Common myeloid progenitor, CD34-positive (primary cell): ENCODE results near the gene PTPRN2.

Source experiments
- CTCF ChIA-PET: fragments of 350-600 bp; sonication (Branson Sonifier 250); formaldehyde crosslinking; loops from one replicate; lab custom pipeline; 2021; ENCODE audit warnings: antibody characterized with exemption; lab: Charles Lee
- POLR2A ChIA-PET: fragments of 350-600 bp; sonication (Branson Sonifier 250); formaldehyde crosslinking; loops from one replicate; lab custom pipeline; 2021; ENCODE audit warnings: antibody characterized with exemption; lab: Charles Lee
- DNase-seq, 3 donors: peaks; one replicate each; pipeline versions ENCODE4 v3.0.0 to v3.0.0-alpha.2; 2013
- H3K27ac ChIP-seq, 2 experiments: 1 replicate in 1 of 2; 2 replicates in 1 of 2; pipeline ENCODE4 v1.7.0; 2013; ENCODE audit warnings: inconsistent platforms in 2 of 2, low read length in 2 of 2, mild to moderate bottlenecking in 2 of 2, low read depth in 1 of 2, moderate library complexity in 1 of 2; ENCODE audit not compliant: severe bottlenecking in 2 of 2, insufficient read depth in 1 of 2, poor library complexity in 1 of 2
- H3K27me3 ChIP-seq, 5 experiments: replicated peaks in 2 of 5; 1 replicate in 3 of 5; 2 replicates in 2 of 5; pipeline versions ENCODE4 v1.6.1 to v1.7.0; 2013; ENCODE audit warnings: low read length in 4 of 5, mild to moderate bottlenecking in 2 of 5, moderate library complexity in 2 of 5, inconsistent platforms in 1 of 5; ENCODE audit not compliant: insufficient read depth in 5 of 5, control insufficient read depth in 4 of 5
- H3K36me3 ChIP-seq, 4 experiments: 1 replicate in 2 of 4; 2 replicates in 2 of 4; pipeline versions ENCODE4 v1.6.1 to v1.7.0; 2013; ENCODE audit warnings: low read length in 3 of 4, control low read depth in 1 of 4, mild to moderate bottlenecking in 1 of 4; ENCODE audit not compliant: control insufficient read depth in 4 of 4, insufficient read depth in 4 of 4
- H3K4me1 ChIP-seq, 4 experiments: 1 replicate in 3 of 4; 2 replicates in 1 of 4; pipeline versions ENCODE4 v1.6.1 to v1.7.1; 2013; ENCODE audit warnings: low read length in 3 of 4, mild to moderate bottlenecking in 3 of 4, control low read depth in 1 of 4, inconsistent platforms in 1 of 4, moderate library complexity in 1 of 4; ENCODE audit not compliant: control insufficient read depth in 4 of 4, insufficient read depth in 4 of 4; ENCODE audit errors: control extremely low read depth in 1 of 4
- H3K4me3 ChIP-seq, 7 experiments: 1 replicate in 4 of 7; 2 replicates in 3 of 7; pipeline versions ENCODE4 v1.5.1 to v1.7.0; 2013; ENCODE audit warnings: mild to moderate bottlenecking in 7 of 7, low read length in 6 of 7, moderate library complexity in 6 of 7, inconsistent platforms in 2 of 7, low read depth in 2 of 7, control low read depth in 1 of 7; ENCODE audit not compliant: insufficient read depth in 4 of 7, control insufficient read depth in 1 of 7; ENCODE audit errors: extremely low read depth in 1 of 7
- H3K9me3 ChIP-seq, 5 experiments: 1 replicate in 4 of 5; 2 replicates in 1 of 5; pipeline versions ENCODE4 v1.6.1 to v1.7.1; 2013; ENCODE audit warnings: low read length in 4 of 5, mild to moderate bottlenecking in 2 of 5, inconsistent platforms in 1 of 5, low read depth in 1 of 5, moderate library complexity in 1 of 5; ENCODE audit not compliant: control insufficient read depth in 4 of 5, insufficient read depth in 2 of 5; ENCODE audit errors: control extremely low read depth in 1 of 5
- WGBS: methylation state at CpG from one replicate; pipeline ENCODE4 v1.1.5; 2013; ENCODE audit not compliant: insufficient coverage; 5-methylcytosine and 5-hydroxymethylcytosine counted together

PTPRN2 gene

DNA sequence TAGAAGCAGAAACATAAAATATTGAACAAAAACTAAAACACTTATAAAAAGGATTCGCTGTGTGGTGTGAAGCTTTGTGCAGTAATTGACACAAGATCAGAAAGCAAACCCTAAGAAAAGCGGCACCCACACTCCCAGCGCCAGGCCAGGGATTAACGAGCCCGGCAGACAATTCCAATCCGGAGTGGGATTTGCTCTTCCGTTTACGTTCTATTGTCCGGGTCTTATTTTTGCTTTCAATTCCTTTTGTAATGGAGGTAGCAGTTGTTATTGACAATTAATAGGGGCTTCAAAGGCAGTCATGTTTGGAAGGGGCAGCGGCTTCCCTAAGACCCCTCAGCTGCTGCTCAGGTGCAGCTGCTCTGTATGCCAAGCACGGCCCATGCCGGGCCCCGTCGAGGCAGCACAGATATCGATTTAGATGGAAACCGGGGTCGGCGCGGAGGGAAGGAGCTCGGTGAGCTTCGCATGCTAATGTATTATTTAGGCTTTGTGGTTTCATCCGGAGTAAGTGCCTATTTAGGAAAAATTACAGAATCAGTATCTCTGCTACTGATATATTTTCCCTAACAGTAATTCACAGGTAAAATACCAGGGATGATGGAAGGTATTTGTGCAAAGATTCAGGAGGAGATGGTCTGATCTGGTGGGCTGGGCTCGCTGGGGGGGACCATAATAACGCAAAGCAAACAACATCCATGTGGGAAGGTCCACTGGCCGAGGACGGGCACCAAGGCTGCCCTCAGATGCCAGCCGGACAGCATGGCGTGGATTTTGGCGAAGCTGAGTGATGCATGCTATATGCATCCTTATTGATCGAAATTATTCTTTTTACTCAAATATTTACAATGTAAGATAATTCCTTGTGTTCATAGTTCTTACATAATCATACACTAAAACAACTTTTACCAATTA, 561.7 kb downstream of the PTPRN2 start:
- no peak for DNase-seq
- CTCF ChIA-PET, result no interaction called here
- Histone ChIP-seq H3K36me3 (no peaks in the 10 kb centered on the region), H3K9me3 (no peaks in the 10 kb centered on the region), H3K27ac (no peak overlapping the region), H3K4me3 (no peak overlapping the region), H3K4me1 (no peaks in the 10 kb centered on the region), H3K27me3 (peaks cover 0 to 8% (median 0%) of the 10 kb centered on the region in 5 experiments)
- WGBS, result 98% methylated on average over 11 of the region's 30 CpGs
- POLR2A ChIA-PET, result no interaction called here

DNA sequence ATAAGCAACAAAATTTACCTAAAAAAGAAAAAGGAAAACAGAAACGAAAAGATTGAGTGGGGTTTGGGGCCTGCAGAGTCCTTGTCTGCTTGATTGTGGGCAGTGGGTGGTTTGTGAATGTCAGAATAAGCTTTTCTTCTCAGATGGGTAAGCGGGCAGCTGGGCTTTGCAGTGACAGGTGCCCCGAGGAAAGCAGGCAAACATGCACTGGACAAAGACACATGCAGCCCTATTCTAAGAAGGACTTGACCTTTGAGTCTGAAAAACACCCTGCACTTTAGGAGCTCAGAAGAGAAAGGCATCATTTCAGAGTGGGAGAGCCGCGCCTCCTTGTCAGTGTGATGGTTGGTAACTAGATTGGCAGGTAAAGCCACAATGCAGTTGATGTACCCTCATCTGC, 562.7 kb downstream of the PTPRN2 start:
- DNase-seq, result no peak
- no peaks in the 10 kb centered on the region for H3K36me3 ChIP-seq
- no peak overlapping the region for H3K4me3 ChIP-seq
- H3K9me3 ChIP-seq, result no peaks in the 10 kb centered on the region
- POLR2A ChIA-PET, result no interaction called here
- no peak overlapping the region for H3K27ac ChIP-seq
- CTCF ChIA-PET, result no interaction called here
- H3K4me1 ChIP-seq, result no peaks in the 10 kb centered on the region
- WGBS, result 76% methylated on average over 3 of the region's 5 CpGs
- no peaks in the 10 kb centered on the region for H3K27me3 ChIP-seq

DNA sequence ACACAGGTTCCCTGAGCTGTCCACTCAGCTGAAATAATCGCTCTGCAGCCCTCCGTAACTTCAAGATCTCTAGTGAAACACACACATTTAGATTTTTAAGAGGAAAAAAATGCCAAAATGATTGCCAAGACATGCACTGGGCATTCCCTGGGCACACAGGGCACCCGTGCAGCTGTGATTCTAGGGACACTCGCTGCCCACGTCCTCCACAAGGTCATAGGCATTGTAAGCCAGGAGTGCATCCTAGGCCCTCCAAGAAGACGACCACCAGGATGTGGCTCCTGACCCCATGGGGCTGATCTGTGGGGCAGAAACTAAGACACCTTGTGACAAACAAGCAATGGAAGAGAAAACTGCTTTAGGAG, 563.3 kb downstream of the PTPRN2 start:
- H3K4me1 ChIP-seq, result no peaks in the 10 kb centered on the region
- H3K27ac ChIP-seq, result no peak overlapping the region
- DNase-seq, result no peak
- POLR2A ChIA-PET, result no interaction called here
- no peaks in the 10 kb centered on the region for H3K36me3 ChIP-seq
- H3K27me3 ChIP-seq, result no peaks in the 10 kb centered on the region
- H3K9me3 ChIP-seq, result no peaks in the 10 kb centered on the region
- no peak overlapping the region for H3K4me3 ChIP-seq
- CTCF ChIA-PET, result no interaction called here
- WGBS, result 92% methylated on average over 6 of the region's 6 CpGs

DNA sequence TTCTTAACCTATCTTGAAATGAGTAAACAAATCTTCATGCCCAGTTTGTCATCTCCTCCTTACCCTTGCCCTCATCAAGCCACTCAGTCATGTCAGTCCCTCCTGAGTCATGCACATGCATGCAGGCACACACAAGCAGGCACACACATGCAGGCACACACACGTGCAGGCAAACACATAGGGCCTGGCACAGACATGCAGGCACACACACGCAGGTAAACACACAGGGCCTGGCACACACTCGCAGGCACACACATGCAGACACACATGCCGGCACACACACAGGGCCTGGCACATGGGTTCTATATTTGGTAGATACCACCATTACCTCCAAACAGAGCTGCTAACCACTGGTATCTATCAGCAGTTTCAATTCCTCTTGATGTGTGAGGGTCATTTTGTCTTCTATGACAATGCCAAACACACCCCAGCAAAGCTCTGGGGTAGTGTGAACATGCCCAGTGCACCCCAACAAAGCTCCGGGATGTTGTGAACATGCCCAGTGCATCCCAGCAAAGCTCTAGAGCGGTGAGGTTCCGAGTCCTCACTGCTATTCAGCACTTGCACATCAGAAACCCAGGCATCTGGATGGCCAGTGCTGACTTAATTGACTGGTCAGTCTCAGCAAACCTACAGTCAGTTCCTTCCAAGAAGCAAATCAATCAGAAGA, 563.8 kb downstream of the PTPRN2 start:
- H3K9me3 ChIP-seq, result no peaks in the 10 kb centered on the region
- CTCF ChIA-PET, result no interaction called here
- 94% methylated on average over 6 of the region's 7 CpGs for WGBS
- DNase-seq, result no peak
- H3K36me3 ChIP-seq, result no peaks in the 10 kb centered on the region
- H3K4me3 ChIP-seq, result no peak overlapping the region
- no peaks in the 10 kb centered on the region for H3K4me1 ChIP-seq
- H3K27ac ChIP-seq, result no peak overlapping the region
- POLR2A ChIA-PET, result no interaction called here
- H3K27me3 ChIP-seq, result no peaks in the 10 kb centered on the region

DNA sequence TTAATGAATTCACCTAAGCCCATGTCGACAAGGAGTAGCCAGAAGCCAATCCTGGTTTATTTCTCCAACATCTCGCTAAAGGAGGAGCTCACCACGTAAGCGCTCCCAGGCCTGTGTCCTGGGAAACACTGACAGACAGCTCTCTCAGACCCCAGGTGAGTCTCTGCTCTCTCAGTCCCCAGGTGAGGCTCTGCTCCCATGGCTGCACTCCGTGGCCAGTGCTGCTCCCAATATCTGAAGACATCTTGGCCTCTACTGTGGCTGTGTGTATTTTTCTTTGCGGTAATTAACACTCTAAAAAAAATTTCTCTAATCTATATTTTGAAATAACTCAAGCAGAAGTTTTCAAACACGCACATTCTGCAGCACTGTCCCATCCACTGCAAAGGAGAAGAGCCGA, 564.5 kb downstream of the PTPRN2 start:
- H3K4me1 ChIP-seq, result no peaks in the 10 kb centered on the region
- H3K4me3 ChIP-seq, result no peak overlapping the region
- no peaks in the 10 kb centered on the region for H3K36me3 ChIP-seq
- DNase-seq, result no peak
- no peaks in the 10 kb centered on the region for H3K9me3 ChIP-seq
- ChIA-PET POLR2A (no interaction called here), CTCF (no interaction called here)
- H3K27me3 ChIP-seq, result no peaks in the 10 kb centered on the region
- 83% methylated on average over 7 of the region's 8 CpGs for WGBS
- H3K27ac ChIP-seq, result no peak overlapping the region

DNA sequence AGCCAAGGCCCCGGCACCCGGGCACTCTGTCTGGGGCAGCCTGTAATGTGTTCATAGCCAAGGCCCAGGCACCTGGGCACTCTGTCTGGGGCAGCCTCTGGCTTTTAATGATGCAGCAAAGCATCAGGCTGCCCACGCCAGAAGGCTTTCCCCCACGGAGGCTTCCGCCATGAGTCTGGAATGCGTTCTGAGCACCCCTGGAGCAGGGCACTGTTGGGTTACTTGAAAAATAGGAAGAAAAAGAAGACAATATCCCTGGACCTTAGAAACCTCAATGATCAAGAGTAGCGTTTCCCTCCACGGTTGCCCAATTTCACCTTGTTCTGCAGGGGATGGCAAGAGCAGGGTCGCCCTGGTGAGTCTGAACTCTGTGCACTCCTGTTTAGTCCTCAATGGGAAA, 565.0 kb downstream of the PTPRN2 start:
- WGBS, result 96% methylated on average over 8 of the region's 9 CpGs
- no peak for DNase-seq
- Histone ChIP-seq H3K4me3 (no peak overlapping the region), H3K27ac (no peak overlapping the region), H3K36me3 (no peaks in the 10 kb centered on the region), H3K27me3 (no peaks in the 10 kb centered on the region), H3K4me1 (no peaks in the 10 kb centered on the region), H3K9me3 (no peaks in the 10 kb centered on the region)
- POLR2A ChIA-PET, result no interaction called here
- CTCF ChIA-PET, result no interaction called here

DNA sequence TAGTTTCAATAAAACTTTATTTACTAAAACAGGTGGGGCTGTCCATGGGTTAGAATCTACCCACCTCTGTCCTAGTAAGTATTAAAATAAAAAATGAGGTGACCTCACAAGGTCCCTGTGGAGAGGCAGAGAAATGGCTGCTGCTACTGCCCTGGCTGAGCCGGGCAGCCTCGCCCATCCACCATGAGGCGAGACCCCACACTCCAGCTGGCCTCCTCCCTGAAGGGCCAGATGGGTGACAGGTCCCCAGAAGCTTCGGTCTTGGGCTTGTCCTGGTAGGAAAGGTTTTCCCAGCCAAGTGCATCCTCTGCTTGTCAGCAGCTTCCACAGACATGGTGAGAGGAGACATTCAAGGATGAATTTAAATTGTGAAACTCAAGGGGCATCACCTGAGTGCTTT, 565.8 kb downstream of the PTPRN2 start:
- H3K4me1 ChIP-seq, result no peaks in the 10 kb centered on the region
- no peaks in the 10 kb centered on the region for H3K9me3 ChIP-seq
- H3K27ac ChIP-seq, result no peak overlapping the region
- WGBS, result 98% methylated on average over 4 of the region's 4 CpGs
- H3K27me3 ChIP-seq, result peaks cover 0 to 2% (median 0%) of the 10 kb centered on the region in 5 experiments
- no peaks in the 10 kb centered on the region for H3K36me3 ChIP-seq
- POLR2A ChIA-PET, result no interaction called here
- no peak overlapping the region for H3K4me3 ChIP-seq
- DNase-seq, result no peak
- CTCF ChIA-PET, result no interaction called here
